SK-N-MC (cell line): ENCODE measurements around the gene TUBB.
"Not testable (repeated sequence)": the region's sequence is repeated elsewhere in the genome, so short reads cannot be mapped to it uniquely, and the experiment has no call there.

ENCODE experiments used
- EZH2 ChIP-seq: fragments of 200-600 bp; sonication (generic); IDR thresholded peaks from one replicate; pipeline ENCODE4 v1.6.1; 2017; ENCODE audit warnings: antibody characterized with exemption
- POLR2AphosphoS5 ChIP-seq: IDR thresholded peaks from 2 replicates; pipeline ENCODE4 v1.6.1; 2012; ENCODE audit warnings: mild to moderate bottlenecking, low read depth, low read length, borderline replicate concordance

DNA sequence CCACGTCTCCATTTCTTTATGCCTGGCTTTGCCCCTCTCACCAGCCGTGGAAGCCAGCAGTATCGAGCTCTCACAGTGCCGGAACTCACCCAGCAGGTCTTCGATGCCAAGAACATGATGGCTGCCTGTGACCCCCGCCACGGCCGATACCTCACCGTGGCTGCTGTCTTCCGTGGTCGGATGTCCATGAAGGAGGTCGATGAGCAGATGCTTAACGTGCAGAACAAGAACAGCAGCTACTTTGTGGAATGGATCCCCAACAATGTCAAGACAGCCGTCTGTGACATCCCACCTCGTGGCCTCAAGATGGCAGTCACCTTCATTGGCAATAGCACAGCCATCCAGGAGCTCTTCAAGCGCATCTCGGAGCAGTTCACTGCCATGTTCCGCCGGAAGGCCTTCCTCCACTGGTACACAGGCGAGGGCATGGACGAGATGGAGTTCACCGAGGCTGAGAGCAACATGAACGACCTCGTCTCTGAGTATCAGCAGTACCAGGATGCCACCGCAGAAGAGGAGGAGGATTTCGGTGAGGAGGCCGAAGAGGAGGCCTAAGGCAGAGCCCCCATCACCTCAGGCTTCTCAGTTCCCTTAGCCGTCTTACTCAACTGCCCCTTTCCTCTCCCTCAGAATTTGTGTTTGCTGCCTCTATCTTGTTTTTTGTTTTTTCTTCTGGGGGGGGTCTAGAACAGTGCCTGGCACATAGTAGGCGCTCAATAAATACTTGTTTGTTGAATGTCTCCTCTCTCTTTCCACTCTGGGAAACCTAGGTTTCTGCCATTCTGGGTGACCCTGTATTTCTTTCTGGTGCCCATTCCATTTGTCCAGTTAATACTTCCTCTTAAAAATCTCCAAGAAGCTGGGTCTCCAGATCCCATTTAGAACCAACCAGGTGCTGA, 3.9 kb downstream of the TUBB start:
- not testable (repeated sequence) for TF ChIP-seq POLR2AphosphoS5, EZH2
